ENCODE results near the gene KRTAP4-7.
"Not testable (repeated sequence)": the region's sequence is repeated elsewhere in the genome, so short reads cannot be mapped to it uniquely, and the experiment has no call there.

Gene KRTAP4-7

GRCh38 chr17:41107941-41108450, 24.0 kb downstream of the KRTAP4-7 start:
- in situ Hi-C loops (cut with HindIII; ENCODE audit: low sequenced_read_pairs) = no loop called here

- in situ Hi-C loops (cut with HindIII; ENCODE audit: low sequenced_read_pairs) = not testable (repeated sequence)
Observed at GRCh38 chr17:41108728-41109386, 24.9 kb downstream of the KRTAP4-7 start.

GRCh38 chr17:41111151-41111885, 27.4 kb downstream of the KRTAP4-7 start:
- in situ Hi-C loops (cut with HindIII; ENCODE audit: low sequenced_read_pairs) = no loop called here

- in situ Hi-C loops (cut with HindIII; ENCODE audit: low sequenced_read_pairs) = no loop called here
Observed at GRCh38 chr17:41116297-41116696, 32.3 kb downstream of the KRTAP4-7 start.

GRCh38 chr17:41117846-41118386, 34.0 kb downstream of the KRTAP4-7 start, which contains the start of gene KRTAP4-11:
Gene KRTAP4-11, minus strand, starts transcription at chr17:41118373. Its CDS starts 58 bp downstream, at chr17:41118315.
- in situ Hi-C loops (cut with HindIII; ENCODE audit: low sequenced_read_pairs) = not testable (repeated sequence)

GRCh38 chr17:41118721-41119120, 34.8 kb downstream of the KRTAP4-7 start:
- in situ Hi-C loops (cut with HindIII; ENCODE audit: low sequenced_read_pairs) = no loop called here

- in situ Hi-C loops (cut with HindIII; ENCODE audit: low sequenced_read_pairs) = not testable (repeated sequence)
Observed at GRCh38 chr17:41119696-41120690, 36.0 kb downstream of the KRTAP4-7 start.

GRCh38 chr17:41121742-41122141, 37.8 kb downstream of the KRTAP4-7 start:
- in situ Hi-C loops (cut with HindIII; ENCODE audit: low sequenced_read_pairs) = no loop called here

- in situ Hi-C loops (cut with HindIII; ENCODE audit: low sequenced_read_pairs) = not testable (repeated sequence)
Observed at GRCh38 chr17:41123292-41123990, 39.5 kb downstream of the KRTAP4-7 start.

- in situ Hi-C loops (cut with HindIII; ENCODE audit: low sequenced_read_pairs) = not testable (repeated sequence)
Observed at GRCh38 chr17:41123991-41124371, 40.0 kb downstream of the KRTAP4-7 start, which contains the start of gene KRTAP4-12. Gene KRTAP4-12, minus strand, starts transcription at chr17:41124182. Its CDS starts 60 bp downstream, at chr17:41124122.

GRCh38 chr17:41125064-41125463, 41.1 kb downstream of the KRTAP4-7 start:
- in situ Hi-C loops (cut with HindIII; ENCODE audit: low sequenced_read_pairs) = no loop called here

- in situ Hi-C loops (cut with HindIII; ENCODE audit: low sequenced_read_pairs) = no loop called here
Observed at GRCh38 chr17:41126412-41126811, 42.5 kb downstream of the KRTAP4-7 start.

GRCh38 chr17:41127371-41127770, 43.4 kb downstream of the KRTAP4-7 start:
- in situ Hi-C loops (cut with HindIII; ENCODE audit: low sequenced_read_pairs) = no loop called here

GRCh38 chr17:41131979-41132378, 48.0 kb downstream of the KRTAP4-7 start:
- in situ Hi-C loops (cut with HindIII; ENCODE audit: low sequenced_read_pairs) = no loop called here

GRCh38 chr17:41133880-41134735, 50.2 kb downstream of the KRTAP4-7 start:
- in situ Hi-C loops (cut with HindIII; ENCODE audit: low sequenced_read_pairs) = no loop called here

Data from DLD1 (cell line).